GM12878 (cell line): ENCODE measurements around the gene NPBWR2. TPM values are rescaled to one million over a fixed set of nuclear protein-coding genes. Genes with fewer than 3 reads are reported as not detected.

Experiments used
- POU2F2 ChIP-seq: IDR thresholded peaks from 3 replicates; pipeline ENCODE4 v1.6.1; 2011; ENCODE audit warnings: low read depth, mild to moderate bottlenecking, low read length, borderline replicate concordance
- SMARCA5 ChIP-seq: fragments of 450-650 bp; IDR thresholded peaks from 2 replicates; pipeline ENCODE4 v1.6.1; 2017; ENCODE audit warnings: mild to moderate bottlenecking
- SREBF2 ChIP-seq: IDR thresholded peaks from 2 replicates; pipeline ENCODE4 v1.6.1; 2012; ENCODE audit warnings: mild to moderate bottlenecking, low read length
- TCF3 ChIP-seq: IDR thresholded peaks from 2 replicates; pipeline ENCODE4 v1.6.1; 2012; ENCODE audit warnings: low read depth, mild to moderate bottlenecking, low read length, borderline replicate concordance; ENCODE audit not compliant: insufficient read depth
- YBX1 ChIP-seq: fragments of 450-650 bp; IDR thresholded peaks from 2 replicates; pipeline ENCODE4 v1.6.1; 2016; ENCODE audit warnings: antibody characterized with exemption
- polyA plus RNA-seq, 11 experiments: library from polyadenylated mRNA; depleted of rRNA in 4 of 11; unstranded in 6 of 11; stranded (reverse) in 5 of 11; fragments of >200 nt; fragmentation: Nextera tagmentation in 4 of 11; fragmentation: Illumina TruSeq in 1 of 11; extraction: Ambion mirVana in 4 of 11; extraction: Trizol in 1 of 11; gene quantifications; 1 replicate in 1 of 11; 2 replicates in 10 of 11; pipeline versions ENCODE4 v1.2.1 to v1.2.3, GENCODE V29; 2011 to 2016; ENCODE audit warnings: inconsistent platforms in 2 of 11, missing spikeins in 2 of 11, low read depth in 1 of 11
- total RNA-seq, 4 experiments: library from RNA; depleted of rRNA in 3 of 4; stranded (reverse); fragments of >200 nt in 3 of 4; fragmentation: Illumina TruSeq in 1 of 4; extraction: Trizol in 1 of 4; gene quantifications; 2 replicates each; pipeline versions ENCODE4 v1.2.1 to v1.2.3, GENCODE V29; 2013 to 2021
- TF ChIP-seq, protein P1 (sequence below): fragments of 450-650 bp; formaldehyde crosslinking; IDR thresholded peaks from 2 replicates; pipeline ENCODE4 v1.4.0; 2020; ENCODE audit warnings: mild to moderate bottlenecking, moderate library complexity
- TF ChIP-seq, protein P2 (sequence below): IDR thresholded peaks from 2 replicates; pipeline ENCODE4 v1.6.1; 2011; ENCODE audit warnings: borderline replicate concordance, low read depth, mild to moderate bottlenecking, moderate library complexity, mixed read lengths, low read length; ENCODE audit not compliant: insufficient read depth; ENCODE audit errors: extremely low read length

NPBWR2 gene
- total and polyA plus RNA-seq, 10 of the 15 experiments (the other 5 are each of a cell fraction or from before 2014, with no cell fraction given): not detected

DNA sequence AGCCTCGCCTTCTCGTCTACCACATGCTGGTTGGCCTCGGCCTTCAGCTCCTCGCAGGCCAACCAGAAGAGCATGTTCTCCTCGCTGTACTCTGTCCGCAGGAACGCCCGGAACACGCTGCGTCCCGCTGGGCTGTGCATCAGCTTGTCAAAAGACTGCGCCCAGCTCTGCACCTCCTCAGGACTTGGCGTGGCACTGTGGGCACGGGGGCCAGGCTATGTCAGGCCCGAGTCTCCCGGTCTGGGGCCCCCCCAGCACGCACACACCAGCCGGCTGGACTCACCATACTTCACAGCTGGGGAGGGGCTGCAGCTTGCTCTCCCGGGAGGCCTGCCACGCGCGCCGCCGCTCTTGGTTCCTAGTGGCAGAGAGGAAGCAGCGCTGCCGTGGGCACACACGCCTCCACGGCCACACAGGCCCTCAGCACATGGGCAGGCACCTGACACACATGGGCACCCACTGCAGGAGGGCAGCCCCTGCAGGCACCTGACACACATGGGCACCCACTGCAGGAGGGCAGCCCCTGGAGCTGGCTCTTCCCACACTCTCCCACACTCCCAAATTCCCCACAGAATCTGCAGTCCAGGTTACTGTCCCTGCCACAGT lies 33.1 kb downstream of the NPBWR2 start (continued):
- TF ChIP-seq, protein P1, sequence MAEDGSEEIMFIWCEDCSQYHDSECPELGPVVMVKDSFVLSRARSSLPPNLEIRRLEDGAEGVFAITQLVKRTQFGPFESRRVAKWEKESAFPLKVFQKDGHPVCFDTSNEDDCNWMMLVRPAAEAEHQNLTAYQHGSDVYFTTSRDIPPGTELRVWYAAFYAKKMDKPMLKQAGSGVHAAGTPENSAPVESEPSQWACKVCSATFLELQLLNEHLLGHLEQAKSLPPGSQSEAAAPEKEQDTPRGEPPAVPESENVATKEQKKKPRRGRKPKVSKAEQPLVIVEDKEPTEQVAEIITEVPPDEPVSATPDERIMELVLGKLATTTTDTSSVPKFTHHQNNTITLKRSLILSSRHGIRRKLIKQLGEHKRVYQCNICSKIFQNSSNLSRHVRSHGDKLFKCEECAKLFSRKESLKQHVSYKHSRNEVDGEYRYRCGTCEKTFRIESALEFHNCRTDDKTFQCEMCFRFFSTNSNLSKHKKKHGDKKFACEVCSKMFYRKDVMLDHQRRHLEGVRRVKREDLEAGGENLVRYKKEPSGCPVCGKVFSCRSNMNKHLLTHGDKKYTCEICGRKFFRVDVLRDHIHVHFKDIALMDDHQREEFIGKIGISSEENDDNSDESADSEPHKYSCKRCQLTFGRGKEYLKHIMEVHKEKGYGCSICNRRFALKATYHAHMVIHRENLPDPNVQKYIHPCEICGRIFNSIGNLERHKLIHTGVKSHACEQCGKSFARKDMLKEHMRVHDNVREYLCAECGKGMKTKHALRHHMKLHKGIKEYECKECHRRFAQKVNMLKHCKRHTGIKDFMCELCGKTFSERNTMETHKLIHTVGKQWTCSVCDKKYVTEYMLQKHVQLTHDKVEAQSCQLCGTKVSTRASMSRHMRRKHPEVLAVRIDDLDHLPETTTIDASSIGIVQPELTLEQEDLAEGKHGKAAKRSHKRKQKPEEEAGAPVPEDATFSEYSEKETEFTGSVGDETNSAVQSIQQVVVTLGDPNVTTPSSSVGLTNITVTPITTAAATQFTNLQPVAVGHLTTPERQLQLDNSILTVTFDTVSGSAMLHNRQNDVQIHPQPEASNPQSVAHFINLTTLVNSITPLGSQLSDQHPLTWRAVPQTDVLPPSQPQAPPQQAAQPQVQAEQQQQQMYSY: no peak
- no peak for TF ChIP-seq SREBF2
- no peak for TF ChIP-seq YBX1
- TF ChIP-seq, protein P2, sequence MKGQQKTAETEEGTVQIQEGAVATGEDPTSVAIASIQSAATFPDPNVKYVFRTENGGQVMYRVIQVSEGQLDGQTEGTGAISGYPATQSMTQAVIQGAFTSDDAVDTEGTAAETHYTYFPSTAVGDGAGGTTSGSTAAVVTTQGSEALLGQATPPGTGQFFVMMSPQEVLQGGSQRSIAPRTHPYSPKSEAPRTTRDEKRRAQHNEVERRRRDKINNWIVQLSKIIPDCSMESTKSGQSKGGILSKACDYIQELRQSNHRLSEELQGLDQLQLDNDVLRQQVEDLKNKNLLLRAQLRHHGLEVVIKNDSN: no peak
- no peak for TF ChIP-seq TCF3
- TF ChIP-seq POU2F2: no peak
- TF ChIP-seq SMARCA5: no peak
